HG03354 (cell line): Measurements from ENCODE around the gene MPPED1.

ENCODE experiments used
- ATAC-seq: cut with Tn5 transposase; IDR thresholded peaks from one replicate; pipeline ENCODE4 v1.9.1; 2021; ENCODE audit warnings: mild to moderate bottlenecking; ENCODE audit not compliant: unreplicated experiment, poor library complexity, severe bottlenecking

MPPED1 gene

DNA sequence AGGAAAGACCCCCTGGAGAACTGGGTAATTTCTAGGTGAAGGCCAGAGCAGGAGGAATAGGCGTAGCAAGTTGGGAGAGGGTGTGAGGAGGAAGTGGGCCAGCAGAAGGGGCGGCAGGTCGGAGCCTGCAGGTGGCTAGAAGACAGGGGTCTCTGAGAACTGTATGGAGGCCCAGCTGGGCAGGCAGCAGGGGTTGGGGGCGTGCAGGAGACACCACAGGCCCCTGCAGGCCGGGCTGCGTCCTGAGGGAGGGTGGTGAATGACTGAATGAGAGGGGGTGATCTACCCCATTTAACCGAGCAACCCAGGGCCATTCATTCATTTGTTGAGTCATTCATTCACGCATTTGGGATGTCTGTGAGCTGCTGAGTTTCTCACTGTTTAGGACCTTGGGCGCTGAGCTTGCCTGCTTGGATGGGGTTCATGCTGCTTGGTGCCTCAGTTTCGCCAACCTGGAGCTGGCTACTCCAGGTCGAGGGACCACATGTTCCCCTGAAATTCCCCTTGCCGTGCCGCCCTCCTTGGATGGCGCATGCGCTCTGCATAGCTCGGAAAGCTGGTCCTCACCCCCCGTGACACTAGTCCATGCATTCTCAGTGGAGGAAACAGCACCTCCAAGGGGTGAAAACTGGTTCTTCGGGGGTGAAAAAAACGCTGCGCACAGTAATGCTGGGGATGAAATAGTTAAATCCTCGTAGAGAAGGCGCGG lies 15.6 kb downstream of the MPPED1 start:
- ATAC-seq, result no peak

DNA sequence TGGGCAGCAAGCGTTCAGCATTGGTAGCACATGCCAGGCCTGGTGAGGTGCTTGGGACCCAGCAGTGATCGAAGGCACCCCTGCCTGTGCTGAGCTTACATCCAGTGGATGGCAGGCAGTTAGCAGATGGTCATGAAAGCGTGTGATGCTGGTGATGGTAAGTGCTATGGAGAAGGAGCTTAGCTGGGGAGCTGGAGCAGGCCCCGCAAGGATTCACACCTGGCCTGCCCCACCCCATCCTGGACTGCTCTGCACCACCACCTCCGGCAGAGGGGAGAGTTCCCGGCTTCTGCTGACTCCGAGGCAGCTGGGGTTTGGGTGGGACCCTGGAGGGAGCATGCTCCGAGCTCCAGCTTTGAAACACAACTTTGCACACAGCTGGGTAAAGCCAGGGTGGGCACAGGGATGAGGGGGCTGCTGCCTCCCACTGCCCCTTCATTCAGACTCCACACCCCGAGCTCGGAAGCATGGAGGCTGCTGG lies 16.2 kb downstream of the MPPED1 start:
- no peak for ATAC-seq

- ATAC-seq, result no peak
These were observed 16.7 kb downstream of the MPPED1 start for GRCh38 chr22:43428521-43428920.

GRCh38 chr22:43429426-43429825 lies 17.6 kb downstream of the MPPED1 start:
- ATAC-seq, result no peak

DNA sequence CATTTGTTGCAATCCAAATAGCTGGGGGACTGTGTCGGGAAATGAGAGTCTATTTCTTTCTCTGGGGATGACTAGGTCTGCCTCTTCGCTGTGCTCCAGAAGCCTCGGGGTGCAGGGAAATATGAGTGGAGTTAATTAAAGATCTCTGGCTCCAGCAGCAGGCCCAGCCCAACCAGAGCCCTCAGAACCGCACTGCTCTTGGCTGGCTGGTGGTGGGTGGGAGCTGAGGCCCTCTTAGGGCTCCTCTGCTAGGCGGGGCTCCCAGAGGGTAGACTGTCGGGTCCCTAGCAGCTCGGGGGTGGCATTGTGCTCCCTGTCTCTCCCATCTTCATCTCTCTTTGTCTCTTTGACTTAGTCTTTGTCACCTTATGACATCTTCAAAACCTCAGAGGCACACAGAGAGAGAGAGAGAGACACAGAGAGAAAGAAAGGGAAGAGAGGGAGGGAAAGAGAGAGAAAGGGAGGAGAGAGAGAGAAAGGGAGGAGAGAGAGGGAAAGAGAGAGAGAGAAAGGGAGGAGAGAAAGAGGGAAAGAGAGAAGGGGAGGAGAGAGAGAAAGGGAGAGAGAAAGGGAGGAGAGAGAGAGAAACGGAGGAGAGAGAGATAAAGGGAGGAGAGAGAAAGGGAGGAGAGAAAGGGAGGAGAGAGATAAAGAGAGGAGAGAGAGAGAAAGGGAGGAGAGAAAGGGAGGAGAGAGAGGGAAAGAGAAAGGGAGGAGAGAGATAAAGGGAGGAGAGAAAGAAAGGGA lies 20.2 kb downstream of the MPPED1 start:
- ATAC-seq, result no peak

DNA sequence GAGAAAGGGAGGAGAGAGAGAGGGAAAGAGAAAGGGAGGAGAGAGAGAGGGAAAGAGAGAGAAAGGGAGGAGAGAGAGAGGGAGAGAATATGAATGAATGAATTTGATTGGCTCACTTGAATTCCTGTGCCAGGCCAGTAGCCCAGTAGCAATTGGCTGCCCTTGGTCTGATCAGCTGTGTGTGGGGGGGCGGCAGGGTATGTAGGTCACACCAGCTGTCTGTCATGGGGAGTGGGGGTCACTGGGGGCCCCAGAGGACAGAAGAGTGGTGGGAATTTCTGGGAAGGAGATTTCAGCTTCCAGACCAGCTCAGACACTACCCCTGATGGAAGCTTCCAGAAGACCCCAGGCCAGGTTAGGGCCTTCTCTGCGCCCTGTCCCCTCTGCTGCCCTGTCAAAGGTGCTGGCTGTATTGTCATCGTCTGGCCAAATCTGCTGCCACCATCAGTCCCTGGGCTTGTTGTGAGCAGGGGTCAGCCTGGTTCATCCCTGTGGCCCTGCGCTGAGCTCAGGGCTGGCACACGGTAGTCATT lies 21.1 kb downstream of the MPPED1 start:
- ATAC-seq, result no peak

GRCh38 chr22:43433451-43434274 lies 21.8 kb downstream of the MPPED1 start:
- no peak for ATAC-seq

DNA sequence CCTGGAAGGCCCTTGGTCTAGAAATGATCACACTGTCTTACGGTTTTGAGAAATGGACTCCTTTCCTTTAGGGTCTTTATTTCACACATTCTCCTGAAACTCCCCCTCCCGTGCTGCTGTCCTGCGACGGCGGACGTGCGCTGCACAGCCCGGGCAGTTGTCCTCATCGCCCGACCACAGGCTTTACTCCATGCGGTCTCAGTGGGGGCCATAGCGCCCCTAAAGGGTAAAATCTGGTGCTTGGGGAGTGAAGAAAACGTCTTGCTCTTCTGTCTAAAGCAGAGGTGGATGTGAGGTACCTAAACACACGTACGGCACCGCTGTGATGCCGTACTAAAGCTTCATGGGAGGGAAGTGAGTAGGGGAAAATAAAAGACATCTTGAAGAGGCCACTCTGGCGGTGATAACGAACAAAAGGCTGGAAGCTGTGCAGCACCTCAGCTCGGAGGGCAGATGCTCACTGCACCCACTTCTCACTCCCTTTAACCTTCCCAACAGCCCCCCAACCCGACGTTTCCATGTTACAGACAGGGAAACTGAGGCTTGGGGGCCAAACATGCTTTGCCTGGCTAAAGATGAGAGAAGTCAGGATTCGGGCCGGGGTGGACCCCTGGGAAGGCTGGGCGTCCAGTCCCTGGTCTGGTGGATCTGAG lies 22.6 kb downstream of the MPPED1 start:
- ATAC-seq, result no peak

DNA sequence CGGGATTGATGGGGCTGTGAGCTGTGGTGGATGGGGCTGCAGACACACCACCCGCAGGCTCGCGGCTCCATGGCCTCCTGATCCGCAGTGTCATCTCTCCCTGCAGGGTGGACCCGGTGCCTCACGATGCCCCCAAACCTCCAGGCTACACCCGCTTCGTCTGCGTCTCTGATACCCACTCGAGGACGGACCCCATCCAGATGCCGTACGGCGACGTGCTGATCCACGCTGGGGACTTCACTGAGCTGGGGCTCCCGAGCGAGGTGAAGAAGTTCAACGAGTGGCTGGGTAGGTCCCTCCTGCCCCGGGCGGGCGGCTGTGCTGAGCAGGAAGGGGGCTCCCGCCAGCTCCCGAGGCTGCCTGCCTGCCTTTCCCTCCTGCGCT lies 23.1 kb downstream of the MPPED1 start:
- ATAC-seq, result no peak

GRCh38 chr22:43435851-43436811 lies 24.3 kb downstream of the MPPED1 start:
- ATAC-seq, result no peak

DNA sequence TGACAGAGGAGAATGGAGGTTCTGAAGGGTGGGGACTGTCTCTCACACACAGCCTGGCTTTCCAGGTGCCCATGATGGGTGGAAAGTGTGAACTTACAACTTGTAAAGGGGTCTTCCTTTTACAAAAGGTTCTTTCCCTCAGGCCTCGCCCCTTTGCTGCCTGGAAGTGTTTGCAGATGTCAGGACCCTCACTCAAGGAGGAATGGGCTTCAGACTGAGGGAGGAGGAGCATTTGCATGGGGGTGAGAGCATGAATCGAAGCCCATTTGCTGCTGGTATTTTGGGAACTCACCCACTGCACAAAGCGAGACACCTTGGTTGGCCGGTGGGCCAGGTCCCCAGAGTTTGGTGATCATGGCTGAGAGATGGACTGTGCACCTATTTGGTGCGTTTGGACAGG lies 25.1 kb downstream of the MPPED1 start:
- no peak for ATAC-seq

- no peak for ATAC-seq
These were observed 26.2 kb downstream of the MPPED1 start for GRCh38 chr22:43437871-43438475.

DNA sequence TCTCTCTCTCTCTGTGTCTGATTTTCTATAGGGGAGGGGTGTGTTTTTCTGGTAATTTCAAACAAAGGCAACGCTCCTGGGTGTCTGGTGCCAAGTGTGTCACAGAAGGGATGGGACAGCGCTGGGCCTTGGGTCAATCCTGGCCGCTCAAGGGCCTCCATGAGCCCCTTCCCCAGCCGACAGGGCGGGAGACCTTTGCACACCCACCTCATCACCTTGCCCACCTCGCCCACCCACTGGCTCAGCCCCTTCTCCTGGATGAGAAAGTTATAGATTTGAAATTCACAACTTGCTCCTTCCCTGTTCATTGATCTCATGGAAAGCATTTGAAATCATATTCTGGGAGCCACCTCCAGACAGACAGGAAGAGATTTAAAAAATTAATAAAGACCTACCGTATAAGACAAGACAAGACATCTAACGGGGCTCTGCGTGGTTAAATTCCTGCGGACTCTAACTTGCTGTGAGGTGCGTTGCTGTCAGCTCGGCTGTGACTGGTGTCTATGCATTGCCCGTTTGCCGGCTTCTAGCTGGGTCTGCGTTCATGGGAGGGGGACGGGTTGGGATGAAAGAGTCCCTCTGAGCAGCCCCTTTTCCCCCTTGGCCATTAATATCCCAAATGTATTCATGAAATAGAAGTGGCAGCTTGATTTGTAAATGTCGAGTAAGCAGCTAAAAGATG lies 27.0 kb downstream of the MPPED1 start:
- ATAC-seq, result no peak

DNA sequence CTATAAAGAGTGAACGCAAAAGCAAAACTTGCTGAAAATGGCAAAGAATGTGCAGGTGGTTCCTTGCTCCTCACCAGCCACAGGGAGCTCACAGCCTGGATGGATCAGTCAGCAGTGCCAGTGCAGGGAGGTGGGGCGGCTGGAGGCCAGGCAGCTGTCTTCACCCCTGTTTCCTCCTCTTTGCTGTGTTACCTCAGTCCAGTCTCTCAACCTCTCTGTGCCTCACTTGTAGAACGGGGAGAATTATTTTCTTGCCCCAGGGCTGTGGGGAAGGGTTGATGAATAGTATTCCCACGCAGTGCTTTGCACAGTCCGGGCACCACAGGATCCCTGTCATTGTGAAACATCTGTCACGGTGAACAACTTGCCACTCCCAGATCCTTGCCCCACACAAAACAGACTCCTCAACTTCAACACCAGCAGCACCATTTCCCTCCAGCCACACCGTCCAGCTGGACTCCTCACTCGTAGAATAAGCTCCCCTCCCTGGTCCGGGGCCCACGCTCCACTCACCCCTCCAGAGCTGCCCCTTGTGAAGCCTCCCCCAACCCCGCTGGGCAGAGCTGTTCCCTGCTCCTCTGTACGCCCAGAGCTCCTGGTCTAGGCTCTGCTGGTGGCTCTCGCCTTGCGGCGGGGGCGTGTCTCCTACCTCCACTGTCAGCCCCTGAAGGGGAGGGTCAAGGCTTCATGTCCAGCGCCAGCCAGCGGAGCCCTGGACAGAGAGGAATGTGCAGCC lies 27.7 kb downstream of the MPPED1 start:
- no peak for ATAC-seq

DNA sequence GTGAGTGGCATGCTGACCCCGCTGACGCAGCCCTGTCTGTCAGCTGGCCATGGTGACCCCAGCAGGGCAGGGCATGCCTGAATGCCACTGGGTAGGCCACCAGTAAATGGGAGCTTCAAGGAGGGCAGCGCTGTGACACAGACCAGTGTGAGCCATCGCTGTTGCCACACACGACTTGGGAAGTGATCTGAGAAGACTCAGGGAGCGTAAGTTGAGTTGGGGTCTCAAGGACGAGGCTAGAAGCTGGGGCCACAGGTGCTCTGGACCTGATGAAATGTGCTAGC lies 28.2 kb downstream of the MPPED1 start:
- no peak for ATAC-seq

DNA sequence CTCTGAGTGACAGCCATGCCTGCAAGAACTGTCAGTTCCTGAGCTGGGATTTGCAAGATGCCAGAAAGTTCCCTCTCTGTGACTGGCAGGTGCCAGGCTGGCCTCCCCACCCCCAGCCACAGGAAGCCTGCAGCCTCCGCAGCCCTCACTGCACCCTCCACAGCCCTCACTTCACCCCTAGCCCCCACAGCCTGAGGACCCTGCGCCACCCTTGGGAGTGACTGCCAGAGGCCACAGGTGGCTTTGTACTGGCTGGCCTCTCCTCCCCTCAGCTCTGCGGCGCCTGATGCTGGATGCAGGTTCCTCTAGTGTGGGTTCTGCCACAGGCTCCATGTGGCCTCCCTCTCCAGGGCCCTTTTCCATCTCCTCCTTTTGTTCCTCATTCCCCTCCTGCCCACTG lies 28.7 kb downstream of the MPPED1 start:
- ATAC-seq, result no peak

DNA sequence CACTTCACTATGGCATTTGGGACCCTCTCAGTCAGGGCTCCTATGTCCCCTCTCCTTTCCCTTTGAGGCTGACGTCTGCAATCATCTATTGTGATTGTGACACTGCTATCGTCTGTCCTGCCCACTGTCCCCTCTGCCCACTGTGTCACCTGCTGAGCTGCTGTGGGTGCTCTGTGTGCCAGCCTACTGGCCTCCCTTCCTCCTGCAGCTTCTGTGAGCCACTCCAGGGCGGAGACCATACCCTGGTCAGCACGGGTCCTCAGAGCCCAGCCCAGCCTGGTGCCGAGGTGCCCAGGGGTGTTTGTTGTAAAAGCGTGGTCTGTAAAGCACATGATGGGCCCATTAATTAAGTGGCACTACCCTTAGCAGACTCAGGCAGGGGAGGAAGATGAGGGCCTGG lies 29.4 kb downstream of the MPPED1 start:
- ATAC-seq, result no peak
